GM21360 (cell line): ENCODE data around the gene SULF2.

Experiments used
- ATAC-seq: cut with Tn5 transposase; IDR thresholded peaks from one replicate; pipeline ENCODE4 v1.9.1; 2021; ENCODE audit warnings: mild to moderate bottlenecking, moderate library complexity; ENCODE audit not compliant: unreplicated experiment

SULF2 gene

GRCh38 chr20:47719211-47719610 is 66.1 kb downstream of the SULF2 start:
- no peak for ATAC-seq

DNA sequence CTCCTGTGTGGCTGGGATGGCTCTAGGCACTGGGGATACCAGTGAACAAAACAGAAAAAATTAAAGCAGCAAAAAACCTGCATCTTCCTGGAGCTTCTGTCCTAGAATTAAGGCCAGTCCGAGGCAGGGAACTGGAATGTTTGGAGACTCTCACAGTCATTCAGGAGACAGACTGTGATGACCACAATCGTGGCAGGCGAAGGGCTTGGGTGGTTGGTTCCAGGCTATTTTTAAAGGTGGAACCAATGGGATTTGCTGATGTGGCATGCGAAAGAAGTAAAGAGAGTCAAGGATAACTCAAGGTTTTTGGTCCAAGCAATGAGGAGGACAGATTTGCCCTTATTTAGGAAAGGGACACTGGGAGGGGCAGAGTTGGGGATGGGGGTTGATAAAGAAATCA is 66.9 kb downstream of the SULF2 start:
- no peak for ATAC-seq

- ATAC-seq: no peak
Measured at GRCh38 chr20:47717421-47717820, 67.9 kb downstream of the SULF2 start.

- ATAC-seq: no peak
Measured at GRCh38 chr20:47713878-47714450, 71.3 kb downstream of the SULF2 start.

DNA sequence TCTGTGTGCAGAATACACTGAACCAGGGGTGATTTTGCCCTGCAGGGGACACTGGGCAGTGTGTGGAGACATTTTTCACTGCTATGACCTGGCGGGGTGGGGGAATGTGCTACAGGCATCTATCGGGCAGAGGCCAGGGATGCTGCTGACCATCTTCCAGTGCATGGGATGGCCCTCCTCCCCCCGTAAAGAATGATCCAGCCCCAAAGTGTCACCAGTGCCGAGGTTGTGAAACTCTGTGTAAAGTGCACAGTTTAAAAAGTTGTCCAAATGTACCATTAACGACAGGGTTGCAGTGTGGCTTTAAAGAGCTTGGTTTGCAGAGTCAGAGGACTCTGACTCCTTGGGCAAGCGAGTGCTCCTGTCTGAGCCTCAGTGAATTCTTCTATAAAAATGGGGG is 72.1 kb downstream of the SULF2 start:
- no peak for ATAC-seq

- ATAC-seq: no peak
Measured at GRCh38 chr20:47711046-47711752, 74.1 kb downstream of the SULF2 start.

- no peak for ATAC-seq
Measured at GRCh38 chr20:47710665-47711045, 74.6 kb downstream of the SULF2 start.

- no peak for ATAC-seq
Measured at GRCh38 chr20:47708953-47709833, 76.1 kb downstream of the SULF2 start.

DNA sequence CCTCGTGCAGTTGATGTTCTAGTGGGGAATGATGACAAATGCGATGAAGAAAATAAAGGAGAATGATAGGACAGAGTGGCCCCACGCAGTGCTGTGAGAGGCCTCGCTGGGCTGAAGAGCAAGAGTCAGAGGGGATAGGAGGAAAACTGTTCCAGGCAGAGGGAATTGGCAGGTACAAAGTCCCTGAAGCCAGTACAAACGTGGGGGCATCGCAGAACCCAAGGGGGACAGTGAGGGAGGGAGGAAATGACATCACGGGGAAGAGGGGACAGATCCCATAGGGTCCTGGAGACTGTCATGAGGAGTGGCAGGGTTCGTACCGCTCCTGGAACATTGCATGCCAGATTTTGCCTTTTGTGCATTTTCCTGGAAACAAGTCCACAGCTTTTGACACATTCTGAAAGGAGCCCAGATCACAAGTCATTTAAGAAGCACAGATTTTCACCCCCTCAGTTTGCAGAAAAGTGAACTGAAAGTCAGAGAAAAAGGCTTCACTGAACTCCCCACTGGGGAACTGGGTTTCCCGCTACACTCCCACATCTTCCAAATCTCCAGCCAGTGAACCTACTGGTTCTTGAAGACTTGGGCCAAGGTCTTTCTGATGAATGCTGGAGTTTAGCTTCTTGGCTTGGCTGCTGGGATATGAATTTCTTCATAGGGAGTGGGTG is 77.0 kb downstream of the SULF2 start:
- no peak for ATAC-seq

GRCh38 chr20:47706345-47706744 is 78.9 kb downstream of the SULF2 start:
- no peak for ATAC-seq

DNA sequence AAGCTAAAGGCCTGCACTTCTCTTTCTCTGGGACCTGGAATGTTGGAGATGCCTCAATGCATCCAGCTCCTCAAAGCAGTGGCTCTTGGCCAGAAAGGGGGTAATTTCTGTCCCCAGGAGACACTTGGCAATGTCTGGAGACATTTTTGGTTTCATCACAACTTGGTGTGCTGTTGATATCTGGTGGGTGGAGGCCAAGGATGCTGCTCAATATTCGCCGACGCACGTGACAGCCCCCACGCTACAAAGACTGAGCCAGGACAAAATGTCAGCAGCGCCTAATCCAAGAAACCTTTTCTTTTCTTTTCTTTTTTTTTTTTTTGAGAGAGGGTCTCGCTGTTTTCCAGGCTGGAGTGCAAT is 79.8 kb downstream of the SULF2 start:
- ATAC-seq: no peak

DNA sequence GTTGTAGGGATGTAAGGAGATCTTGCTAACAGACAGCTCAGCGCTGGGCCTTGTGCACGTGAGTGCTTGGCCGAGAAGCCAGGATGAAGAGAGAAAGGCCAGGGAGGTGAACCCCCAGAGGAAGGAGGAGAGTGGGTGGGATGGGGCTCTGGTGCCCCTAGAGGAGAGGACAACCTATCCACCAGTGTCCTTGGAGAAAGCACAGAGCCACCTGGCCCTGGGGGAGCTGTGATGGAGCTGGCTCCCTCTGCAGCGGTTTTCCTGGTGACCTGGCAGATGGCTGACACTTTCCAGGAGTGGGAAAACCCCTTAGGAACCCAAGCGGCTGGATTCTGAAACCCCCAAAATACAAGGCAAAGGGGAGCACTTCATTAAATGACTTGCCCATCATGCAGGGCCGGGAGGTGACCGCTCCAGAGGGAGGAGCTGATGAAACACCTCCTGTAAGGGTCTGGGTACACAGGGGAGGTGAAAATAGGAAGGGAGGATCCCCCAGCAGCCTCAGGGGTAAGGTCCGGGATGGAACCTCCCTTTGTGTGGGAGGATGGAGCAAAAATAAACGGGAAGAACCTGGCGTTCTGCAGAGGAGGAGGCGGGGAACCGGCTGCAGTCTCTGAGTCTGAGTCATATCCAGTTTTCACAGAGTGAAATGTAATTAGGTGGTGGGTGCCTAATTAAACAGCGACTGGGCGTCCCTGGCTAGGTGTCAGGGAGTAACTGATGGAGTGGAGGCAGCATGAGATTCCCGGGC is 80.4 kb downstream of the SULF2 start:
- ATAC-seq: no peak

DNA sequence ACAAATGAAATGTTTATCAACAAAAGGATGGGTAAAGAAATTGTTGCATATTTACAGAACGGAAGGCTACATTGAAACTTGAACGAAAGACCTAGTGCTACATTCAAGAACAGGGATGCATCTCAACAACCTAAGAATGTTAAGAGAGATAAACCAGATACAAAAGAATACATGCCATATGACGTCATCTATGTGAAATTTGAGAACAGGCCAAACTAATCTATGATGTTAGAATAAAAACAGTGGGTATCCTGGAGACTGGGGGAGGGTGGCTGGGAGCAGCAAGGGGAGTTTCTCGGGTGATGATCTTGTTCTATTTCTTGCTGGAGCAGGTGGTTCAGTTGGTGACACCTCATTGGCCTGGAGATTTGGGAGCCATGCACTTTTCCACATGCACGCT is 81.5 kb downstream of the SULF2 start:
- no peak for ATAC-seq

- ATAC-seq: no peak
Measured at GRCh38 chr20:47701612-47702011, 83.7 kb downstream of the SULF2 start.

- no peak for ATAC-seq
Measured at GRCh38 chr20:47700327-47700726, 85.0 kb downstream of the SULF2 start.

DNA sequence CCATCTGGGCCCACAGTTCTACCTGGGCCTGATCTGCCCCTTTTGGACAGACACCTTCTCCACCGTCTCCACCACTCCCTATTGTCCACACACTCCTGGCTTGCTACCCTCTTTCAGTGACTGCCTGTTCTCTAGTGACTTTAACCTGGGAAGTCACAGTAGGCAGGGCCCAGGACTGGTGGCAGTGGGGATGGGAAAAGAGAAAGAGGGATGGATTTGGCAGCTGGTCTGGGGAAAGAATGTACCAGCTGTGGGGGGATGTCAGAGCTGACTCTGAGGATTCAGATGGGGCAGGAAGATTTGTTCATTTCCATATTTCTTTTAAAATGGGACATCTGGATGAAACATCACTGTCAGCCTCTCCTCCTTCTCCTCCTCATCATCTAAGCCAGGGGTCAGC is 85.5 kb downstream of the SULF2 start:
- ATAC-seq: no peak

GRCh38 chr20:47698142-47698541 is 87.1 kb downstream of the SULF2 start:
- ATAC-seq: no peak

- no peak for ATAC-seq
Measured at GRCh38 chr20:47696856-47697255, 88.4 kb downstream of the SULF2 start.

- ATAC-seq: no peak
Measured at GRCh38 chr20:47694021-47694818, 91.1 kb downstream of the SULF2 start.

DNA sequence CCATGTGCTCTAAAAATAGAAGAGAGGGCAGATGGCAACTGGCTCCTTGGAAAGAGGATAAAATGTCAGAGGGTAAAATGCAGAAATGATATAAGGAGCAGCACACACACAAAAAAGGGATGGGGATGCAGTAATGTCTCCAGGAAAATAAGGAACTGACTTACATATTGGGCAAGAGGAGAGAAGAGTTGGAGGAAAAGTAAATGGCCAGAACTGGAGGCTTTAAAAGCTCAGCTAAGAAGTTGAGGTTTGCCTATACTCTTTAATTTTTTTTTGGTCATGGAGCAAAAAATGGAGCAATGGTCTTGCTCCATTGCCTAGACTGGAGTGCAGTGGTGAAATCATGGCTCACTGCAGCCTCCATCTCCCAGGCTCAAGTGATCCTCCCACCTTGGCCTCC is 93.7 kb downstream of the SULF2 start:
- ATAC-seq: no peak
